Skin epidermis (tissue), 12 donors: ENCODE data around the gene P4HA3.

Experiments used
- H3K27ac ChIP-seq, 21 experiments: fragments of 200-600 bp; sonication (generic) in 11 of 21; one replicate each; pipeline ENCODE4 v1.5.0; 2020; ENCODE audit warnings: mild to moderate bottlenecking in 3 of 21, inconsistent platforms in 2 of 21, moderate library complexity in 2 of 21
- H3K4me3 ChIP-seq, 7 experiments: fragments of 200-600 bp; sonication (generic) in 2 of 7; one replicate each; pipeline ENCODE4 v1.5.0; 2020; ENCODE audit warnings: inconsistent platforms in 2 of 7, mild to moderate bottlenecking in 2 of 7, moderate library complexity in 1 of 7

Gene P4HA3

DNA sequence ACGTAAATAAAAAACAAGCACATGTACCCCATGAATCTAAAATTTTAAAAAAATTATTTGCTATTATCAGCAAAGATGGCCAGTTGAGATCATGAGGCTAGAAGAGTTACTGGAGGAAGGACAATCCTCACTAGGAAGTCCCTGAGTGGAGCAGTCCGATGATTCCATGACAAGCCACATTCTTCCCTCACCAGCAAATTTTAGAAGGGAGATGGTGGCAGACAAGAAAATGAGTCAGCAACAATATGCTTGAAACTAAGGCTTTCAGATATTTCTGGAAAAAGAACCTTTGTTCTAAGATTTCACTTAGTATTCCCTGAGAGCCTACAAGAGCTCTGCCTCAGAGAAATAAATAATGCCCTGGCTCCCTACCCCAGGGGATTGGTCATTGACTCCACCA is 34.9 kb downstream of the P4HA3 start:
- no peak overlapping the region for H3K4me3 ChIP-seq
- peak overlapping the region in 2 of 21 experiments; percentile 2 to 12 for H3K27ac ChIP-seq

GRCh38 chr11:74272276-74272675 is 39.2 kb downstream of the P4HA3 start:
- no peak overlapping the region for H3K27ac ChIP-seq
- no peak overlapping the region for H3K4me3 ChIP-seq

DNA sequence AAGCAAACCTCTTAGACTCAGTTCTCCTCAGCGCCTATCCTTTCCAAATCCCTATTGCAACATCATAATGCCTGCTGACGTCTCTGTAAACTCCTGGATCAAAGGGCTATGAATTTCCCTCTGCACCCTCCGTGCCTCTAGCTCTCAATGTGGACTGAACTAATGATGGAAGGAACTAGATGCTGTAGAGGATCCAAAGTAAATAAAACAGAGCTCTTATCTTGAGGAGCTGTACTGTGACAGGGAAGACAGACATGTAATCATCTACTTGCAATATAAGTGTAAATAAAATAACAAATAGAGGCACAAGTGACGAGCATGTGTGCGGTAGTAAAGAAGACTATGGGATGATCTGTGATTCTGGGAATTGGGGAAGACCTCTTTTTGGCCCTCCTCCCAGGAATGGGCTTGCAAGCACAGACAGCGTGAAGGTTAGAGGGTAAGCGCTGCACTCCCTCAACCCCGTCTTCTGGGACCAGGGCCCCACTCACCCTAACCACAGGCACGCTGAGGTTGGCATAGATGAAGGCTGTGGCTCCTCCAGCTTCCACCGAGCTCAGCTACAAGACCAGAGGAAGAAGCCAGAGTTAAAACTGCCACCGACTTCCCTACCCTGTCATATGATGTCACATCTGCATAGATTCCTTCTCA is 42.2 kb downstream of the P4HA3 start:
- Histone ChIP-seq H3K4me3 (no peak overlapping the region), H3K27ac (no peak overlapping the region)

- H3K27ac ChIP-seq, result no peak overlapping the region
Measured at GRCh38 chr11:74268456-74268855, 43.0 kb downstream of the P4HA3 start.

GRCh38 chr11:74267014-74267413 is 44.4 kb downstream of the P4HA3 start:
- H3K4me3 ChIP-seq, result no peak overlapping the region
- H3K27ac ChIP-seq, result no peak overlapping the region

More at GRCh38 chr11:74268456-74268855, 43.0 kb downstream of the P4HA3 start:
- H3K4me3 ChIP-seq, result no peak overlapping the region

- H3K4me3 ChIP-seq, result no peak overlapping the region
- H3K27ac ChIP-seq, result no peak overlapping the region
Measured at GRCh38 chr11:74265256-74265655, 46.2 kb downstream of the P4HA3 start.

DNA sequence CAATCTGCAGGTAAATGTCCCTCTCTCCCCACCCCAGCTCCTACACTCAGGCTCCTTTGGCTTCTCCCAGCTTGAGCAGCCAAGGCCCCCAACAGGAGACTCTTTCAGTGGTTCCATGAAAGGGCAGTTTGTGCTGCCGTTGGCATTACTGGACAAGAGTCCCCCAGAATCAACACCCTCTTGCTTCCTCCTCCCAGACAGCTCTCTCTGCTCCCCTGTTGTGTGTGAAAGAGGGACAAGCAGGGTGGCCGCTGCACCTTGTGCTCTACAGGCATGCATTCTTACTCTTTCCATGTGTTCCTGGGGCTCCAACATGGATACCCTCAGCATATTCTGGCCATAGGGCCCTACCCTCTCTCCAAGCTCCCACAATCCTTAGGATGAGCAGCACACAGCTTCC is 48.7 kb downstream of the P4HA3 start:
- Histone ChIP-seq H3K27ac (no peak overlapping the region), H3K4me3 (no peak overlapping the region)

DNA sequence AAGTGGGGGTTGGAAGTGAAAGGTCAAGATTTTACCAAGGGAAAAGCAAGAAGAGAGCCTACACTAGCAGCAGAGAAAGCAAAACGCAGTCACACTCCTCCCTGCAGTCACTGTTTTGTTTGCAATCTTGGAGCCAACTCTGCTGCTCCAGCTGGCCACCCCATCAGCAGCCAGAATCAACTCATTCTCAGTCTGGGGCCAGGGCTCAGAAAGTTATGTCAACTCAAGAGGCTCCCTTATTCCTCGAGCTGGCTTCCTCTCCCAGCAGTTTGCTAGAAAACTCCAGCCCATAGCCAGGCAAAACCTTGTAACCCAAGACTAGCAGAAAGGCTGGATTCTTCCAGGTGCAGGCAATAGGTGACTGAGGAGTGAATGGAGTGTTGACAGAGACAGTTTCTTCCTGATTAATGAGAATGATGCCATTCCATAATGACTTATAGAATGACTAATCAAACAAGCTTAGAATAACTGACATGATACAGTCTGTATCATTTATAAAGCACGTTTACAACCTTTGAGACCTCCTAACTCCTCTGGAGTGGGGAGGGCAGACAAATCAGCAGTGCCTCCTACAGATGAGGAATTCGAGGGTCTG is 53.4 kb downstream of the P4HA3 start:
- H3K4me3 ChIP-seq, result no peak overlapping the region
- H3K27ac ChIP-seq, result no peak overlapping the region

- H3K4me3 ChIP-seq, result no peak overlapping the region
- H3K27ac ChIP-seq, result no peak overlapping the region
Measured at GRCh38 chr11:74256378-74257133, 54.9 kb downstream of the P4HA3 start.

GRCh38 chr11:74255741-74256375 is 55.6 kb downstream of the P4HA3 start:
- Histone ChIP-seq H3K4me3 (no peak overlapping the region), H3K27ac (no peak overlapping the region)

DNA sequence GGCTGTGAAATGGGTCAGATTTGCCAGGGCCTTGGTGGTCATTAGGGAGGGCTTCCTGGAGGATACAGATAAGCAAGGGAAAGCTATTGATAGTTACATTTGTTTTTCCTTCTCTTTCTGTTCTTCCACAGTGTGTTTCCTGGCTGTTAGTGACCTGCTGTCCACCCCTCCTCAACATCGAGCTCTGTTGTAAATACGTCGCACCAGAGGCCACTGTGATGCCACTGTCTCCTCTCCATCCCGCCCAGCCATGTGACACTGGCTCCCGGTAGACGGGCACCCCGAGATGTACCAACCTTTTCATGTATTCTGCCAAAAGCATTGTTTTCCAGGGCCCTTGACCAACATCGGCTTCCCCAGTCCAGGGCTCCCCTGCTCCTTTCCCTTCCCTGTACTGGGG is 58.1 kb downstream of the P4HA3 start:
- Histone ChIP-seq H3K4me3 (no peak overlapping the region), H3K27ac (no peak overlapping the region)

DNA sequence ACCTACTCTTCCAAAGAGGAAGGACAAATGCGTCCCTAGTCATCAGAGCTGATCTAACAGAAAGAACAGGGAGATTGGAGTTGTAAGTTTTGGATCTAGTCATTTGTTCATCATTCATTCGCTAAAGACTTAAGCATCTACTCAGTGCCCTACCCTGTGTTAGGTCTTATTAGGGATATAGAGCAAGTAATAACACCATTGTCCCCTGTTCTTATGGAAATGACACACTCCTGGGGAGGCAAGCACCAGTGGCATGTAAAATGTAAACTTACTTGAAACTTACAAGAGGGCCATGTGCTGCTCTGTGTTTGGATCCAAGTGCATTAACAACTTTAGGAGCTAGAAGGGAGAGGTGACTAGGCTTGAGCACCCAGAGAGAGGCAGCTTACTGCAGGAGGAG is 61.9 kb downstream of the P4HA3 start:
- H3K27ac ChIP-seq, result no peak overlapping the region
- no peak overlapping the region for H3K4me3 ChIP-seq

DNA sequence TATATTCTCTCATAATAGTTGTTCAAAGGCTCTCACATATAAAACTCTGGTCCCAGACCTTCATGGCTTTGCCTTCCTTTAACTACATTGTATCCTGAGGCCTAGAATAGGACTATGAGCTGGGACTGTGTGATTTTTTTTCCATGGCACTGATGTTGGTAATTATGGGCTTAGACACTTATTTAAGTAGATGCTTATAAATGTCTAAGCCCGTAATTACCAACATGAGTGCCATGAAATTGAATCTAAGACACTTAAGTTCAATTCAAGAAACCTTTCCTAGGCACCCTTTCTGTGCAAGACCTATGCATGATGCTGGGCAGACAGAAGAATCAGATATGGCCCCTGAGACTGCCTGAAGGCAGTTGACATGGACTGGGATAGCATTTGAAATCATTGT is 63.0 kb downstream of the P4HA3 start:
- H3K4me3 ChIP-seq, result no peak overlapping the region
- H3K27ac ChIP-seq, result no peak overlapping the region

DNA sequence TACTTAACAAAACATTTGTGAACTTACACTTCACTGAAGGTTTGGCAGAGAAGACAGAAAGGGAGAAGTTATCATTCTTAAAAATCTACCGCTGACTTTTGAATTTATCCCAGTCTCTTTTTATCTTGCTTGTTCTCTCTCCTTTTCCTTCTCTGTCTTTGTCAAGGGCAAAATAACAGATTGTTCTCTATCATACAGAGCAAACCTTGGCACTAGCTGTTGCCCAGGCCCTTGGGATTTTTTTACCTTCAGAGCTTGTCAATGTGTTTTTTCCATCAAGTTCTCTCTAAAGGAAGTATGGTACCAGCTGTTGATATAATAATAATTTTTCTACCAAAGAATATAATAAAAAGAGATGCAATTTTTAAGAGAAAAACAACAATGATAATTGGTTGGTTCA is 73.2 kb downstream of the P4HA3 start:
- Histone ChIP-seq H3K27ac (no peak overlapping the region), H3K4me3 (no peak overlapping the region)

DNA sequence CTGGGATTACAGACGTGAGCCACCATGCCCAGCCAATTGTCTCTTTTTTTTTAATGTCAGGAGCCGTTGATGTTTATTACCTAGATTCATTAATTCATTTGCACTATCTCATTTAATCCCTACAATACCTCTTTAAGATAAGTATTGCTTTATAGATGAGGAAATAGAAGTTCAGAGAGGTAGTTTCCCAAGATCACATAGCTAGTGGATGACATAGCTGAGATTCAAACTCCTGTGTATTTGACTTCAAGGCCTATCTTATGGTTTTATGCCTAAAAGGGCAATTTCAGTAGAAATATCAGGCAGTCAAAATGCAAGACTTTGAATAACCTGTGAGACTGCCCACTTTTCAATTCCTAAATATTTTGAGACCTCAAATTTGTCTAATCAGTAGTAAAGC is 73.9 kb downstream of the P4HA3 start:
- H3K27ac ChIP-seq, result no peak overlapping the region
- no peak overlapping the region for H3K4me3 ChIP-seq

DNA sequence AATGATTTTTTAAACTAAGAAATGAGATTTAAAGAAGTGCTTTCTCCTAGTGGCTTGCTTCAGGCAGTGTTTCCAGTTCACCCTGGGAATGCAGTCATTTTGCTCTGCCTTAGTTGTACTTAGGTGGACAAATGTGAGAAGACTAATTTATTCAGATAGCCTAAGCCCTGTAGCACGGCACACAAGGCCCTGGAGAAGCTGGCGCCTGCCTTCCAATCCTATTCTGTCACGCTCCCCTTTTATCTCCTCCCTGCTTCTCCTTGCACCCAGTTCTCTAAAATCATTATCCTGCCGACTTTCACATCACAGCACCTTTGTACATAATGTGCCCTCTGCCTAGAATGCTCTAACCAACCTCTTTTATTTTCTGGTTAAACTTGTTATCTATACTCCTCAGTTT is 76.3 kb downstream of the P4HA3 start:
- Histone ChIP-seq H3K27ac (no peak overlapping the region), H3K4me3 (no peak overlapping the region)

DNA sequence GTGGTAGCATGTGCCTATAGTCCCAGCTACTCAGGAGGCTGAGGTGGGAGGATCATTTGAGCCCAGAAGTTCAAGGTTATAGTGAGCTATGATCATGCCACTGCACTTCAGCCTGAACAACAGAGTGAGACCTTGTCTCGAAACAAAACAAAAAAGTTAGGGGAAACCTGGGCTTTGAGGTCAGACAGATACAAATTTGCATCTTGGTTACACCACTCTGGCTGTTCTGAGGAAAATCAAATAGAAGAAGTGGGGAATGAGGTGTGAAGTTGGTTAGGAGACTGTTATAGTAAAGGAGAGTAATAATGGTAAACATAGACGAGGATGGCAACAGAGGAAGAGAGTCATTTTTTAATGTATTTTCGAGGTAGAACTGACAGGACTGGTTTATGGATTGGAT is 77.8 kb downstream of the P4HA3 start:
- Histone ChIP-seq H3K27ac (no peak overlapping the region), H3K4me3 (no peak overlapping the region)

GRCh38 chr11:74232311-74232950 is 79.0 kb downstream of the P4HA3 start:
- Histone ChIP-seq H3K4me3 (no peak overlapping the region), H3K27ac (peak overlapping the region in 1 of 21 experiments; percentile 40)

- Histone ChIP-seq H3K4me3 (no peak overlapping the region), H3K27ac (no peak overlapping the region)
Measured at GRCh38 chr11:74226907-74227306, 84.5 kb downstream of the P4HA3 start.

DNA sequence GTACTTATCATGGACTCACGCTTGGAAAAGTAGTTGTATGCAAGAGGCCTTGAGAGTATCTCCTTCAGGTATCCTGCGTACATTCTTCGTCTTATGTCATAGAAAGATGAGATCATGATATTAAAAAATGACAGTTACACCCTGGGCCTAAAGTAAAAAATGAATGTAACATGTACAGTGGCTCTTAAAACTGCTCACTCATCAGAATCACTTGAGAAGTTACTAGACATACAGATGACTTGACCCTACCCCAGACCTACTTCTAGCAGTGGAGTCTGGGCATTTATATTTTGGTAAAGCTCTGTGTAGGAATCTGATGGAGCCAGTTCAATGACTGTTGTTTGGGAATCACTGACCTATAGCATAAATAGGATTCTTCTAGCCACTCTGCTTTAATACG is 85.9 kb downstream of the P4HA3 start:
- no peak overlapping the region for H3K4me3 ChIP-seq
- H3K27ac ChIP-seq, result no peak overlapping the region
